Endodermal cell (in vitro differentiated cells): ENCODE data around the gene CACNG4. TPM values are rescaled to one million over a fixed set of nuclear protein-coding genes. Genes with fewer than 3 reads are reported as not detected.
"Not testable (repeated sequence)": the region's sequence is repeated elsewhere in the genome, so short reads cannot be mapped to it uniquely, and the experiment has no call there.

Source experiments
- DNase-seq: peaks from one replicate; pipeline ENCODE4 v3.0.0-alpha.2; 2017
- H3K27ac ChIP-seq: 2 replicates; pipeline ENCODE4 v1.5.1; 2013; ENCODE audit warnings: mild to moderate bottlenecking, low read depth, low read length, moderate library complexity
- H3K27me3 ChIP-seq: 2 replicates; pipeline ENCODE4 v1.6.1; 2013; ENCODE audit warnings: mild to moderate bottlenecking, low read length, moderate library complexity; ENCODE audit not compliant: insufficient read depth, control insufficient read depth, poor library complexity, severe bottlenecking
- H3K36me3 ChIP-seq: 2 replicates; pipeline ENCODE4 v1.7.0; 2013; ENCODE audit warnings: mild to moderate bottlenecking, low read length, moderate library complexity; ENCODE audit not compliant: control insufficient read depth, insufficient read depth
- H3K4me1 ChIP-seq: one replicate; pipeline ENCODE4 v1.7.0; 2013; ENCODE audit warnings: low read length; ENCODE audit not compliant: control insufficient read depth, insufficient read depth
- H3K4me3 ChIP-seq: 2 replicates; pipeline ENCODE4 v1.5.1; 2013; ENCODE audit warnings: mild to moderate bottlenecking, low read length, moderate library complexity
- H3K9ac ChIP-seq: 2 replicates; pipeline ENCODE4 v1.6.1; 2013; ENCODE audit warnings: mild to moderate bottlenecking, low read length, moderate library complexity; ENCODE audit not compliant: poor library complexity, severe bottlenecking; ENCODE audit errors: extremely low read depth
- H3K9me3 ChIP-seq: 2 replicates; pipeline ENCODE4 v1.6.1; 2013; ENCODE audit warnings: mild to moderate bottlenecking, low read length, moderate library complexity; ENCODE audit not compliant: control insufficient read depth
- H3K27ac Mint-ChIP-seq: 2 replicates; pipeline ENCODE4 v1.8.0; 2020; ENCODE audit warnings: mixed read lengths
- H3K27me3 Mint-ChIP-seq: 2 replicates; pipeline ENCODE4 v1.8.0; 2021; ENCODE audit warnings: mild to moderate bottlenecking, mixed read lengths; ENCODE audit not compliant: insufficient read depth
- H3K36me3 Mint-ChIP-seq: 2 replicates; pipeline ENCODE4 v1.8.0; 2020; ENCODE audit warnings: low read depth, mixed read lengths
- H3K4me1 Mint-ChIP-seq: 2 replicates; pipeline ENCODE4 v1.8.0; 2020; ENCODE audit warnings: mixed read lengths
- H3K4me3 Mint-ChIP-seq: 2 replicates; pipeline ENCODE4 v1.8.0; 2020; ENCODE audit warnings: mild to moderate bottlenecking, moderate library complexity, mixed read lengths
- H3K9me3 Mint-ChIP-seq: 2 replicates; pipeline ENCODE4 v1.8.0; 2020; ENCODE audit warnings: mild to moderate bottlenecking, mixed read lengths
- CTCF ChIP-seq: fragments of 200-600 bp; sonication (generic); conservative IDR thresholded peaks from 2 replicates; pipeline ENCODE4 v1.5.0; 2021; ENCODE audit warnings: antibody characterized with exemption, mild to moderate bottlenecking
- WGBS, 2 experiments: methylation state at CpG; one replicate each; pipeline versions ENCODE4 v1.1.5 to v1.1.7; 2013; ENCODE audit warnings: missing lambda C conversion rate in 2 of 2, mixed read lengths in 1 of 2; ENCODE audit not compliant: insufficient coverage in 1 of 2, insufficient read length in 1 of 2; 5-methylcytosine and 5-hydroxymethylcytosine counted together
- total RNA-seq, 2 donors: library from RNA; stranded (reverse); fragmentation: NEBNext Ultra II Directional in 1 of 2; extraction: Animal tissue kit (Norgen Biotek cat#: 25700) in 1 of 2; gene quantifications; 2 replicates in 1 of 2; 3 replicates in 1 of 2; pipeline ENCODE4 v1.2.1, GENCODE V29; 2021

CACNG4 gene
- total RNA-seq, 2 donors from 2014 or later = 0.22 to 1.3 TPM

- H3K4me1 Mint-ChIP-seq = peaks cover 2% of the 10 kb centered on the region
- Histone ChIP-seq H3K36me3 (no peaks in the 10 kb centered on the region), H3K9me3 (peaks cover 34% of the 10 kb centered on the region), H3K4me1 (peaks cover 4% of the 10 kb centered on the region), H3K27me3 (no peaks in the 10 kb centered on the region), H3K9ac (no peak overlapping the region), H3K4me3 (no peak overlapping the region), H3K27ac (no peak overlapping the region)
- H3K9me3 Mint-ChIP-seq = peaks cover 25% of the 10 kb centered on the region
- DNase-seq = no peak
- peaks cover 4% of the 10 kb centered on the region for H3K27me3 Mint-ChIP-seq
- 74 to 87% methylated on average over 4 to 5 of the region's 5 CpGs for WGBS, 2 experiments
- no peak overlapping the region for H3K4me3 Mint-ChIP-seq
- TF ChIP-seq CTCF = no peak
- no peak overlapping the region for H3K27ac Mint-ChIP-seq
- no peaks in the 10 kb centered on the region for H3K36me3 Mint-ChIP-seq
Observed at GRCh38 chr17:67038861-67039365, 74.4 kb downstream of the CACNG4 start.

- no peaks in the 10 kb centered on the region for H3K27me3 ChIP-seq
- 97% methylated on average over 4 to 6 of the region's 6 CpGs for WGBS, 2 experiments
- H3K9ac ChIP-seq = no peak overlapping the region
- Mint-ChIP-seq H3K4me3 (no peak overlapping the region), H3K36me3 (no peaks in the 10 kb centered on the region), H3K9me3 (peaks cover 22% of the 10 kb centered on the region), H3K27ac (no peak overlapping the region), H3K27me3 (peaks cover 4% of the 10 kb centered on the region), H3K4me1 (peaks cover 2% of the 10 kb centered on the region)
- H3K27ac ChIP-seq = no peak overlapping the region
- no peaks in the 10 kb centered on the region for H3K36me3 ChIP-seq
- peaks cover 34% of the 10 kb centered on the region for H3K9me3 ChIP-seq
- no peak for DNase-seq
- H3K4me1 ChIP-seq = peaks cover 4% of the 10 kb centered on the region
- TF ChIP-seq CTCF = no peak
- no peak overlapping the region for H3K4me3 ChIP-seq
Observed at GRCh38 chr17:67040652-67041051, 76.1 kb downstream of the CACNG4 start.

- H3K27ac ChIP-seq = not testable (repeated sequence)
Observed at GRCh38 chr17:67041119-67041518, 76.6 kb downstream of the CACNG4 start.

GRCh38 chr17:67041531-67041930 lies 77.0 kb downstream of the CACNG4 start:
- WGBS, 2 experiments = 86 to 92% methylated on average over 4 to 7 of the region's 7 CpGs
- H3K27ac Mint-ChIP-seq = no peak overlapping the region
- Histone ChIP-seq H3K27ac (no peak overlapping the region), H3K36me3 (no peaks in the 10 kb centered on the region), H3K9ac (no peak overlapping the region), H3K27me3 (no peaks in the 10 kb centered on the region), H3K4me3 (no peak overlapping the region), H3K4me1 (peaks cover 4% of the 10 kb centered on the region), H3K9me3 (peaks cover 29% of the 10 kb centered on the region)
- no peak overlapping the region for H3K4me3 Mint-ChIP-seq
- no peak for DNase-seq
- H3K36me3 Mint-ChIP-seq = no peaks in the 10 kb centered on the region
- no peak for TF ChIP-seq CTCF
- peaks cover 2% of the 10 kb centered on the region for H3K4me1 Mint-ChIP-seq
- H3K9me3 Mint-ChIP-seq = peaks cover 17% of the 10 kb centered on the region
- peaks cover 2% of the 10 kb centered on the region for H3K27me3 Mint-ChIP-seq

More at GRCh38 chr17:67041119-67041518, 76.6 kb downstream of the CACNG4 start:
- DNase-seq, H3K9ac ChIP-seq, H3K27me3 Mint-ChIP-seq, H3K36me3 ChIP-seq, H3K27me3 ChIP-seq, H3K4me1 Mint-ChIP-seq, H3K27ac Mint-ChIP-seq, H3K4me3 Mint-ChIP-seq, H3K36me3 Mint-ChIP-seq, H3K4me3 ChIP-seq, H3K4me1 ChIP-seq: not testable (repeated sequence)
- peaks cover 19% of the 10 kb centered on the region for H3K9me3 Mint-ChIP-seq
- WGBS, 2 experiments = 92 to 100% methylated on average over 5 of the region's 5 CpGs
- peaks cover 33% of the 10 kb centered on the region for H3K9me3 ChIP-seq
